Mesendoderm (in vitro differentiated cells): ENCODE results near the gene CBX2.

Source experiments
- DNase-seq: peaks from one replicate; pipeline ENCODE4 v3.0.0; 2013
- H2AK5ac ChIP-seq: 2 replicates; pipeline ENCODE4 v1.6.1; 2013; ENCODE audit warnings: low read length, inconsistent platforms
- H2BK120ac ChIP-seq: 2 replicates; pipeline ENCODE4 v1.6.1; 2013; ENCODE audit warnings: low read depth, mild to moderate bottlenecking, low read length, moderate library complexity, mixed read lengths
- H2BK15ac ChIP-seq: replicated peaks from 2 replicates; pipeline ENCODE4 v1.6.1; 2013; ENCODE audit warnings: low read depth, mild to moderate bottlenecking, moderate library complexity
- H2BK5ac ChIP-seq: 2 replicates; pipeline ENCODE4 v1.6.1; 2013; ENCODE audit warnings: low read length, inconsistent platforms
- H3K18ac ChIP-seq: 2 replicates; pipeline ENCODE4 v1.6.1; 2013; ENCODE audit warnings: mild to moderate bottlenecking, low read length, mixed read lengths
- H3K23ac ChIP-seq: one replicate; pipeline ENCODE4 v1.6.1; 2013; ENCODE audit warnings: low read length
- H3K27ac ChIP-seq: 2 replicates; pipeline ENCODE4 v1.5.1; 2013; ENCODE audit warnings: low read depth, mild to moderate bottlenecking, inconsistent platforms, low read length, moderate library complexity
- H3K27me3 ChIP-seq: 2 replicates; pipeline ENCODE4 v1.6.1; 2013; ENCODE audit warnings: low read length, control low read depth, mild to moderate bottlenecking, inconsistent platforms; ENCODE audit not compliant: insufficient read depth, poor library complexity
- H3K36me3 ChIP-seq: 2 replicates; pipeline ENCODE4 v1.6.1; 2013; ENCODE audit warnings: low read length, inconsistent platforms; ENCODE audit not compliant: control insufficient read depth, insufficient read depth
- H3K4ac ChIP-seq: one replicate; pipeline ENCODE4 v1.6.1; 2013; ENCODE audit warnings: low read depth, mild to moderate bottlenecking, low read length, moderate library complexity
- H3K4me1 ChIP-seq: 2 replicates; pipeline ENCODE4 v1.6.1; 2013; ENCODE audit warnings: low read depth, low read length, inconsistent platforms; ENCODE audit not compliant: control insufficient read depth
- H3K4me2 ChIP-seq: 2 replicates; pipeline ENCODE4 v1.6.1; 2013; ENCODE audit warnings: low read length
- H3K4me3 ChIP-seq: 2 replicates; pipeline ENCODE4 v1.5.1; 2013; ENCODE audit warnings: mild to moderate bottlenecking, low read length
- H3K56ac ChIP-seq: one replicate; pipeline ENCODE4 v1.6.1; 2013; ENCODE audit warnings: low read length
- H3K79me1 ChIP-seq: 2 replicates; pipeline ENCODE4 v1.6.1; 2013; ENCODE audit warnings: low read length, inconsistent platforms
- H3K79me2 ChIP-seq: 2 replicates; pipeline ENCODE4 v1.6.1; 2013; ENCODE audit warnings: mild to moderate bottlenecking, low read length; ENCODE audit not compliant: control insufficient read depth, insufficient read depth
- H3K9ac ChIP-seq: 2 replicates; pipeline ENCODE4 v1.6.1; 2013; ENCODE audit warnings: low read length, inconsistent platforms
- H4K5ac ChIP-seq: one replicate; pipeline ENCODE4 v1.6.1; 2013; ENCODE audit warnings: low read length
- H4K8ac ChIP-seq: one replicate; pipeline ENCODE4 v1.6.1; 2013; ENCODE audit warnings: low read depth, mild to moderate bottlenecking, control low read depth, low read length, moderate library complexity
- WGBS: extraction: QIAGEN DNeasy Blood & Tissue Kit; methylation state at CpG from one replicate; pipeline ENCODE4 v1.1.7; 2013; ENCODE audit warnings: low lambda C conversion rate, missing lambda C conversion rate; ENCODE audit not compliant: insufficient coverage; ENCODE audit errors: extremely low coverage; 5-methylcytosine and 5-hydroxymethylcytosine counted together

The CBX2 gene

GRCh38 chr17:79730769-79731483 lies 47.0 kb upstream of the CBX2 start, which contains the start of gene ENPP7:
Gene ENPP7, plus strand, starts transcription at chr17:79730943. Its CDS starts 197 bp downstream, at chr17:79731140.
- Histone ChIP-seq H3K9ac (no peak within 1 kb of the TSS), H3K27ac (no peak within 1 kb of the TSS), H3K4me2 (no peak within 1 kb of the TSS), H3K4me3 (no peak within 1 kb of the TSS), H3K18ac (no peak within 1 kb of the TSS), H3K23ac (no peak within 1 kb of the TSS), H4K8ac (no peak within 1 kb of the TSS), H3K4me1 (no peaks in the 10 kb centered on the region), H2AK5ac (no peak within 1 kb of the TSS), H3K36me3 (no peaks in the 10 kb centered on the region), H2BK15ac (no peak within 1 kb of the TSS), H3K56ac (no peak within 1 kb of the TSS), H3K4ac (no peak within 1 kb of the TSS), H3K79me2 (no peaks in the 10 kb centered on the region), H3K79me1 (no peaks in the 10 kb centered on the region), H3K27me3 (no peaks in the 10 kb centered on the region), H2BK120ac (no peak within 1 kb of the TSS), H2BK5ac (no peak within 1 kb of the TSS), H4K5ac (no peak within 1 kb of the TSS)
- no peak for DNase-seq
- no CpG with 5 or more reads among the region's 33 CpGs for WGBS

DNA sequence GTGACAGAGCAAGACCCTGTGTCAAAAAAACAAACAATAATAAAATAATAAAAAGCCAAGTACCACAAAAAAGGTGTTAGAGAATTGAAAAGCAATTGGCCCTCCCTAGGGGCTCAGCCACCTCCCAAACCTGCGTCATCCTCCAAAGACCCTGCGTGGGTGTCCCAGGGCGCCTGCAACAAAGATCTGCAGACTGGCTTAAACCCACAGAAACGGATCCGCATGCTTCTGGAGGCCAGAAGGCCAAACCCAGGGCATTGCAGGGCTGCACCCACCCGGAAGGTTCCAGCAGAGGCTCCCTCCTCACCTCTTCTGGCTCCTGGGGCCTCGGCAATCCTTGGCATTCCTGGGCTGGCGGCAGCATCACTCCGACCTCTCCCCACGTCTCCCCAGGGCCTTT lies 45.7 kb upstream of the CBX2 start:
- Histone ChIP-seq H4K5ac (no peak overlapping the region), H3K4me2 (no peak overlapping the region), H3K4me3 (no peak overlapping the region), H4K8ac (no peak overlapping the region), H3K23ac (no peak overlapping the region), H3K4me1 (no peaks in the 10 kb centered on the region), H2BK120ac (no peak overlapping the region), H3K27ac (no peak overlapping the region), H3K4ac (no peak overlapping the region), H3K36me3 (no peaks in the 10 kb centered on the region), H2BK5ac (no peak overlapping the region), H3K18ac (no peak overlapping the region), H3K56ac (no peak overlapping the region), H3K9ac (no peak overlapping the region), H2BK15ac (no peak overlapping the region), H3K79me2 (no peaks in the 10 kb centered on the region), H3K27me3 (no peaks in the 10 kb centered on the region), H2AK5ac (no peak overlapping the region), H3K79me1 (no peaks in the 10 kb centered on the region)
- no CpG with 5 or more reads among the region's 10 CpGs for WGBS
- no peak for DNase-seq

- H3K79me1 ChIP-seq = no peaks in the 10 kb centered on the region
- no CpG with 5 or more reads among the region's 35 CpGs for WGBS
- no peak overlapping the region for H4K5ac ChIP-seq
- H3K4ac ChIP-seq = no peak overlapping the region
- no peak overlapping the region for H4K8ac ChIP-seq
- no peaks in the 10 kb centered on the region for H3K36me3 ChIP-seq
- H3K27me3 ChIP-seq = no peaks in the 10 kb centered on the region
- no peak overlapping the region for H2BK5ac ChIP-seq
- H3K18ac ChIP-seq = no peak overlapping the region
- no peak overlapping the region for H2AK5ac ChIP-seq
- H3K9ac ChIP-seq = no peak overlapping the region
- no peak overlapping the region for H3K23ac ChIP-seq
- DNase-seq = no peak
- no peak overlapping the region for H2BK120ac ChIP-seq
- H3K4me1 ChIP-seq = no peaks in the 10 kb centered on the region
- no peaks in the 10 kb centered on the region for H3K79me2 ChIP-seq
- H2BK15ac ChIP-seq = no peak overlapping the region
- no peak overlapping the region for H3K27ac ChIP-seq
- no peak overlapping the region for H3K56ac ChIP-seq
- no peak overlapping the region for H3K4me3 ChIP-seq
- no peak overlapping the region for H3K4me2 ChIP-seq
Observed at GRCh38 chr17:79732804-79733691, 44.9 kb upstream of the CBX2 start.

DNA sequence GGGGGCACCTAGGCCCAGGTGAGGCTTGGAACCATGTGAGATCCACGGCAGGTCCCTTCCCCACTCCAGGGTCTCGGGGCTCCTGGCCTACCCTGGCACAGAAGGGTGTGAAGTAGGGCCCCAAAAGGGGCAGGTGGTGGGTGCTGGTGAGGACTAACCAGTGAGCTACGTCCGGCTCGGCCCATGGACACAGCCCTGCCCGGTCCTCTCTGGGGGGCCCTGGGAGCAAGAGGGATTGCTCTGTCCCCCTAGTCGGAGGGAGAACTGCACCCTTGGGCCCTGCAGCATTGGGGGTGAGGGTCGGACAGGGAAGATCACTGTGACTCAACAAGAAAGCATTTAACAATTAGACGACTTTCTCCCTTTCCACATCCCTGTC lies 44.3 kb upstream of the CBX2 start:
- no peak overlapping the region for H2BK120ac ChIP-seq
- H4K5ac ChIP-seq = no peak overlapping the region
- H3K23ac ChIP-seq = no peak overlapping the region
- no peak overlapping the region for H2BK5ac ChIP-seq
- no peak overlapping the region for H3K56ac ChIP-seq
- no peak overlapping the region for H4K8ac ChIP-seq
- H3K79me1 ChIP-seq = no peaks in the 10 kb centered on the region
- no peak overlapping the region for H2AK5ac ChIP-seq
- no peaks in the 10 kb centered on the region for H3K4me1 ChIP-seq
- H2BK15ac ChIP-seq = no peak overlapping the region
- no peak overlapping the region for H3K4ac ChIP-seq
- H3K9ac ChIP-seq = no peak overlapping the region
- no peaks in the 10 kb centered on the region for H3K27me3 ChIP-seq
- no peak overlapping the region for H3K4me2 ChIP-seq
- H3K18ac ChIP-seq = no peak overlapping the region
- no peaks in the 10 kb centered on the region for H3K36me3 ChIP-seq
- no peak overlapping the region for H3K27ac ChIP-seq
- no peak overlapping the region for H3K4me3 ChIP-seq
- H3K79me2 ChIP-seq = no peaks in the 10 kb centered on the region
- no CpG with 5 or more reads among the region's 9 CpGs for WGBS
- no peak for DNase-seq

GRCh38 chr17:79735096-79735495 lies 42.9 kb upstream of the CBX2 start:
- H3K4me2 ChIP-seq = no peak overlapping the region
- DNase-seq = no peak
- no peak overlapping the region for H3K9ac ChIP-seq
- no peak overlapping the region for H3K23ac ChIP-seq
- no peaks in the 10 kb centered on the region for H3K36me3 ChIP-seq
- H3K4me3 ChIP-seq = no peak overlapping the region
- WGBS = no CpG with 5 or more reads among the region's 32 CpGs
- H3K4me1 ChIP-seq = no peaks in the 10 kb centered on the region
- no peaks in the 10 kb centered on the region for H3K27me3 ChIP-seq
- H3K56ac ChIP-seq = no peak overlapping the region
- H2BK120ac ChIP-seq = no peak overlapping the region
- no peak overlapping the region for H4K5ac ChIP-seq
- H3K18ac ChIP-seq = no peak overlapping the region
- H2AK5ac ChIP-seq = no peak overlapping the region
- no peak overlapping the region for H2BK15ac ChIP-seq
- no peak overlapping the region for H4K8ac ChIP-seq
- H3K4ac ChIP-seq = no peak overlapping the region
- no peaks in the 10 kb centered on the region for H3K79me2 ChIP-seq
- H2BK5ac ChIP-seq = no peak overlapping the region
- H3K79me1 ChIP-seq = no peaks in the 10 kb centered on the region
- H3K27ac ChIP-seq = no peak overlapping the region
